GM19467 (cell line): ENCODE data around the gene RAB8B.
"Not testable (repeated sequence)": the region's sequence is repeated elsewhere in the genome, so short reads cannot be mapped to it uniquely, and the experiment has no call there.

Experiments
- ATAC-seq: cut with Tn5 transposase; IDR thresholded peaks from one replicate; pipeline ENCODE4 v1.9.1; 2021; ENCODE audit warnings: mild to moderate bottlenecking, moderate library complexity; ENCODE audit not compliant: unreplicated experiment

Gene RAB8B

DNA sequence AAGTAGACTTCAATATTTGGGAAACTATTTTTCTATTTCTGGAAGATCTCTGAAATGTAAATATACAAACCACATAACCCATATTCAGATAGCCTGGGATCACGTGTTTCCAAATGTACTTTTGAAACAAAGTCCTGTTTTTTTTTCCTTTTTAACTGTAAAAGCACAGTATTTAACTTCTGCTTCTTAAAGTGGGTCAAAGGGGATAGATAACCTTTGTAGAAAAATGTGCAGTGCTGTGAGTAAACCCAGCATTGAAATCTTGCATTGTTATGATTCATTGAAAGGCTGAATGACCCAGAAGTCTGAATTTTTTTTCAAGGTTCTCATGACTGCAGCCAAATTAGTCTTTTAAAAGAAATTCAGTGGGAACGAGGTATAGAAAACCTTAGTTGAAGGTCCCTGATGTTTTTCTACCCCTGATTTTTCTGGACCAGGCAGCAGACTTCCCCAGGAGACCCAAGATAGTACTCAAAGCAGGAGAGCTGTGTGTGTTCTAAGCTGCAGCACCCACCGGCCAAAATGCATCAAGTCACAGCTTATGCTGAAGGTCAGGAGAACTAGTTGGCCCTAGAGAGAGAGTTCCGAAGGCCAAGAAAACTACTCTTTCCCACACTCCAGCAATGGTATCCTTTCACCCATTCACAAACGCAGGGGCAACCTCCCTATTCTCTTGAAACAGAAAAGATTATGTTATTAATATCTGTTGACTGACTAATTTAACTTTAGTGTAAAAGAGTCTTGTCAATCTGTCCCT is 44.4 kb downstream of the RAB8B start:
- ATAC-seq: no peak

DNA sequence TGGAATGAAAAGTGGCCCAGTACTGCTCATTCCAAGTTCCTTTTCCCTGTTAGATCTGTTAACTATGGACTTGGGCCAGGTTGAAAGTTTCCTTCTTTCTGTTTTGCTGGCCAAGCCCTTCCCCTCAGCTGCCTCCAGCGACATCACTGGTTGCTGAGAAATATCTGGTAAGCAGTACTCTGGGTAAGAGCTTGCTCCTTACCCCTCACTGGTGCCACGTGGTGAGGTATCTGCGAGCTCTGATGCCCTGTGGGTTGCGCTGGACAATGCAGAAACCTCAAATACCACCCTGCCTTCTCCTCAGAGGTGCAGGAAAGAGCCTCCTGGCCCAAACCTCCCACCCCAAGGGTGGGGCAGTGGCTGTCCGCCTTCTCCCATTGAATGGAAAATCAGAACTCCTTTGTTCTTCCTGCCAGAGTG is 45.1 kb downstream of the RAB8B start:
- no peak for ATAC-seq

DNA sequence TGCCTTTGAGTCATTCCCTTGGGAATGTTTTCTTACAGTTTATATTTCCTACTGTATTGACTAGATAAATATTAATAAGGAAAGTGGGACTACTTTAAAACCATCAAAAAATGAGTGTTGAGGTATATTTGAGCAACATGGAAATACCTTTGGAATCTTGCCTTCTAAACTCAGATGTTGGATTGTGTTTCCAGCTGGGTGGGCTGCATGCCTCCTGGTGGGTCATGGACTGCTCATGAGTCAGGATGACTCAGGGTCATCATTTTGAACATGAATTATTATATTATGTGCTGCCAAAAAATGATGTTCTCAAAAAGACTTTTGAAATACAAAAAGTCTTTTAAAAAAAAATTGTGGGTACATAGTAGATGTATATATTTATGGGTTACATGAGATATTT is 46.9 kb downstream of the RAB8B start:
- no peak for ATAC-seq

DNA sequence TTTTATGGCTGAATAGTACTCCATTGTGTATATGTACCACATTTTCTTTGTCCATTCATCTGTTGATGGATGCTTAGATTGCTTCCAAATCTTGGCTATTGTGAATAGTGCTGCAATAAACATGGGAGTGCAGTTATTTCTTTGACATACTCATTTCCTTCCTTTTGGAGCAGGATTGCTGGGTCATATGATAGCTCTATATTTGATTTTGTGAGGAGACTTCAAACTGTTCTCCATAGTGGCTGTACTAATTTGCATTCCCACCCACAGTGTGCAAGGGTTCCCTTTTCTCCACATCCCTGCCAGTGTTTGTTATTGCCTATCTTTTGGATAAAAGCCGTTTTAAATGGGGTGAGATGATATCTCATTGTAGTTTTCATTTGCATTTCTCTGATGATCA is 47.7 kb downstream of the RAB8B start:
- not testable (repeated sequence) for ATAC-seq

DNA sequence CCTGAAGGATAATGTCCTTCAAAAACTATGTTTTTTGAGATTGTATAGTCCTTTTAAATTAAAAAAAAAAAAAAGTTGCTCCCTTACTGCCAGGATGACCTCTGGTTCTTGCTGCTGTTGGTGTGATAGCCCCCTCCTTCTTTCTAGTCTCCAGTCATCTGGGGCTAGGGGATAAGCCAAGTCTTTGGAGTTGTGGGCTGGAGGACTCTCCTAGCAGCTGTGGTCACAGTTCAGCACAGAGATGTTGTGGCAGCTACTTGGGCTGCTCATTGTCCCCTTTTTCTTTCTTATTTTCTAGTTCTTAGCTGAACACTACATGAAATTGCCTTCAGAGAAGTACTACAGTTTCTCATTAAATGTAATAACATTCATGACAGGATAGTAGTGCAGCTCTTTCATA is 48.8 kb downstream of the RAB8B start:
- no peak for ATAC-seq

DNA sequence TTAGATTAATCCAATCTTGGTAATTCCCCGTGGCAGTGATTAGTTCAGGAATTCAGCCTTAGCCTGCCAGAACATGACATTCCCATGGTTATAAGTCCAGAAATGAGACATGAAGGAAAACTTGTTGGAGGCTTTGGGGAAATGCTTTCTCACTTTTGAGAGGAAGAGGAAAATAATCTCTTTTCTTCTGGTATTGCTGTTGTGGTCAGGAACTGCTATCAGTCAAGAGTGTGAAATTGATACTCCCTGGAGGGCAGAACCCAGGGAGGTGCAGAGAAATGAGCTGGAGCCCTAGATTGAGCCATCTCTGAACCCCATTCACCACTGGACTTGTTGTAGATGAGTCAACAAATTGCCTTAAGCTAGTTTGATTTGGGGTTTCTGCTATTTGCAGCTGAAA is 49.4 kb downstream of the RAB8B start:
- ATAC-seq: no peak

DNA sequence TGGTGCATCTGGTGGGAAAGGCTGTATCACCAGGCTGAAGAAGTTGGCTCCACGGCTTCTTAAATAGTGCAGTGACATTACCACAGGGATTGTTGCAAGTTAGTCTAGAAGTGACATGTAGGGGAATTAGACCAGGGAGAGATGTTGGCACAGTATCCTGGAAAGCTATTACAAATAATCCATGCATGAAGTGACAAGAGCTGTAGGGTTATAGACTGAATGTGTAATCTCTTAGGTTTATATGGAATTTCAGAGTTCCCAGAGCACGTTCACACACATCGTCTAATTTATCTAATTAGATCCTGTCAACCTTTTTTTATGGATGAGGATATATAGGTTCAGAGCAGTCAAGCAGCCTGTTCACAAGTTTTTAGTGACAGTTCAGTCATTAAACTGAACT is 50.7 kb downstream of the RAB8B start:
- no peak for ATAC-seq

DNA sequence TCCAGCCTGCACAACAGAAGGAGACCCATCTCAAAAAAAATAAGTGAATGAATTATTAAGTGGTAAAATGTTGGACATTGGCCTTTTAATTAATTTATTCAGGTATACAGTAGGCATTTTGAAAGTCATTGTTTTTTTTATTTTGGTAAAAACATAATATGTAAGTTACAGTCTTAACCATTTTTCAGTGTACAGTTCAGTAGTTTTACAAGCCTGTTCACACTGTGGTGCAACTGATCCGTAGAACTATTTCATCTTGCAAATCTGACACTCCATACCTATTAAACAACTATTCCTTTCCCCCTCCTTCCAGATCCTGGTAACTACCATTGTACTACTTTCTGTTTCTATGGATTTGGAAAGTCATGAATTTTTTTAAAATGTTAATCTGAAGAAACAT is 51.9 kb downstream of the RAB8B start:
- no peak for ATAC-seq

DNA sequence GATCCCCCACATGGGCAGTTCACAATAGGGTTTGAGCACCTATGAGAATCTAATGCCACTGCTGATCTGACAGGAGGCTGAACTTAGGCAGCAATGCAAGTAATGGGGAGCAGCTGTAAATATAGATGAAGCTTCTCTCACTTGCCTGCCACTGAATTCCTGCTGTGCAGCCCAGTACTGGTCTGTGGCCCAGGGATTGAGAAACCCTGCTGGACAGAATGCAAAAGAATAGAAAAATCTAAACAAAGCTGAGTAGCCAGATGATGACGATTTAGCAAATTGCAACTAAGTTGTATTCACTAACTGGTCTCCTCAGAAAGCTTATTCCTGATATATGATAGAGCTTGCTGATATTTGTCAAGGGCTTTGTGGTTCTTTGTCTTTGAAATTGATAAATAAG is 53.7 kb downstream of the RAB8B start:
- no peak for ATAC-seq

DNA sequence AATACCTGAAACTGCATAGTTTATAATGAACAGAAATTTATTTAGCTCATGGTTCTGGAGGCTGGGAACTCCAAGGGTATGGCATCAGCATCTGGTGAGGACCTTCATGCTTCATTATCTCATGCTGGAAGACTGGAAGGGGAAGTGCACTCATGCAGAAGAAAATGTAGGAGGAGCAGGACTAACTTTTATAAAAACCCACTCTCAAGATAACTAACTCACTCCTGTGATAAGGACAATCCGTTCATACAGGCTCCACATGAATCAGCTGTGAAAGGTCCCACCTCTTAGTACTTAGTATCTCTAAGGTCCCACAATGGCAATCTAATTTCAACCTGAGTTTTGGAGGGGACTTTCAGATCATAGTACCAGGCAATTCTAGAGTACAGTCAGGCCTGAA is 54.4 kb downstream of the RAB8B start:
- no peak for ATAC-seq

DNA sequence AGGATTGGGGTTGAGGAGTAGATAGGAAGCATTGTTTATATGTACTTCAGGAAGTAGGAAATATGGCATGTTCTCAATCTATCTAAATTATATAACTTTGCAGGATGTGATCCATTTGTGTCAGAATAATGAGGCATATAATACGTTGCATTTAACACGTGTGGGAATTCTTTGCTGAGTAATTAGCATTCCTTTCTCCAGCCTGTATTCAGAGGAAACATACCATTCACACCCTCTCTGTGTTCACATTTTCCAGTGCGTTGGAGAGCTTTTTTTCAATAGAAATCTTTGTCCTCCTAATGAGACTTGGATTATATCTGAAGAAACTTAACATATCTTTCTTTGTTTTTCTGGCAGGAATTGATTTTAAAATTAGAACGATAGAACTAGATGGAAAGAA is 55.0 kb downstream of the RAB8B start:
- no peak for ATAC-seq

DNA sequence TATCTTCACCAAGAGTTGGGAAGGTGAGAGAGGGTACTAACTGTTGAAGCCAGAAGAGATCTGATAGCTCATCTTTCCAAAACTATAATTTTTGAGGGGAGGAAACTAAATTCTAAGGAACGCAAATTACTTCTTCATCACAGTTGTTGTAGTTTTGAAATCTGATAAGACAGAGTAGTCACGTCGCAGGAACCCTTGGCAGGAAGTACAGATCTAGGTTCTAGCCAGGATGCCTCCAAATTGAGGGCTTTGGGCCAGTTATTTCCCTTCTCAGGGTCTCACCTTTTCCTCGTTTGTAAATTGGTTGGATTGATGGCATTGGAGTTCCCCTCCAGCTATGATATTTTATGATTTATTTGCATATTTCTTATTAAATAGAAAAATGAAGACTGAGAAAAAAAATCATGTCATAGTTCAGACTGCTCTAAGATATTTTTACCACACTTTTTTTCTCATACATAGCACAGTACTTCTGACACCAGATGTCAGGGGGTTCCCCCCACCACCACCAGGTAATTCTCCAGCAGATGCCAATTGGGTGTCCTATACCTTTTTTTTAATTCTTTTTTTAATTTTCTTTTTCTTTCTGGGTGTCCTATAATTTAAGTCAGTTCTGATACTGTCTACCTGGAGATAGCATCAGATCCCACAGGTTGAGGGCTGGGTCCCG is 55.7 kb downstream of the RAB8B start:
- ATAC-seq: no peak

DNA sequence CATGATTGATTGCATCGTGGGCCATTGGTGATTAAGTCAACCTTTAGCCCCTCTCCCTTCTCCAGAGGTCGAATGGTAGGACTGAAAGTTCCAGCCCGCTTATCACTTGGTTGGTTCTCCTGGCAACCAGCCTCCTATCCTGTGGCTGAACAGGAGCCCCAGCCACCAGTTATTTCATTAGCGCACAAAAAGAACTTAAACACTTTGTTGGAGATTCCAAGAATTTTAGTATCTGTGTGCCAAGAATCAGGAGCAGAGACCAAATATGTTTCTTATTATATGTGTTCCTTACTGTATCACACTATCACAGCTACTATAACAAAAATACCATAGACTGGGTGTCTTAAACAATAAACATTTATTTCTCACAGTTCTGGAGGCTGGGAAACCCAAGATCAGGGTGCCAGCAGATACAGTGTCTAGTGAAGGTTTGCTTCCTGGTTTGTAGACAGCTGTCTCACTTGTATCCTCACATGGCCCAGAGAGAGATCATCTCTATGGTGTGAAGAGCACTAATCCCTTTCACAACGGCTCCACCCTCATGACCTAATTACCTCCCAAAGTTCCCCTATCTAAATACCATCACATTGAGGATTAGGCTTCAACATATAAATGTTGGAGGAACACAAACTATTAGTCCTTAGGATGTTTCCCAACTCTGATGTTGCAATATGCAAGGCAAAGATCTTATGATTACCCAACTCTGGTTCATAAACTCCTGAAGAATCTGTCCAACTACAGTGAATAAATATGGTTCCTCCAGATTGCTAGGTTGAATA is 57.5 kb downstream of the RAB8B start:
- no peak for ATAC-seq

DNA sequence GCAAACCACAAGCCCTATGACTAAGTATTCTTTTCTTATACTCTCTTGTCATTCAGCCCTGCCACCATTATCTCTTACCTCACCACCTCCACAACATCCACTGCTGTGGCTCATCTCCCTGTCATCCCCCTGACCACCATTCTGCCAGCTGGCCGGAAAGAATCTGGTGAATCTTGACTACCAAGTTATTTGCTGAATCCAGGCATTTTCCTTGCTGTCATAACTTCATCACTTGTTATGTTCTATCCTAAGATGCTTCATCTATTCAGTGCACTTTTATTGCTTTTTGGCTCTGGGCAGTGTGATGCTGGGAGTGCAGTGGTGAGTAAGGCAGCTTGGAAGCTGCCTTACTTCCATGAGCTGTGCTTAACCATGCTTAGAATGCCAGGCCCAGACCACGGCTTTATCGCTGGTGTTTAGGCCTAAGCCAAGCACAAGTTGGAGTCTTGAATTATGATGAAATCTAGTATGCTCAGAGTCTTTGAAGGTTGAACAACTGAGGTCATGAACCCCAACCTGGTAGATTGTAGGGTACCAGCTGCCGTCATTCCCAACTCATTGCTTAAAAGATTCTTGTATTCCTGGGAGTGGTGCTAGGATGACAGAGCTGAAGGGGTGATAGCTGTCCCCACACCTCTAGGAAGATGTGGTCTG is 61.0 kb downstream of the RAB8B start:
- no peak for ATAC-seq

DNA sequence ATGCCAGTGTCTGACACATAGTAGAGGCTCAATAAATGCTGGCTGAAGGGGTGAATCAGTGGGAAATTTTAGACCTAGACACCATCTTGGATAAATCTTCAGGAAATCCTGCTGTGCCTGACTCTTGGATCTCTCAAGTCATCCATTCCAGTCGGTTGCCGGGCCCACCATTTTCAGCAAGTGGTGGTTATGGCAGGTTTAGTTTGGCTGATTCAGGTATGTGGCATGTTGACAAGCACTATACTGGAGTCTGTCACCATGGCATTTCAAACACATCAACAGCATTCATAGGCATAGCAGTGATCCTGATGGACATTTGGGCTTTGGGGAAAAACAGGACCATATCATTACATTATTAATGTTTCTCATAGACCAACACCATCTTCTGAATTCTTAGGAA is 62.3 kb downstream of the RAB8B start:
- no peak for ATAC-seq

DNA sequence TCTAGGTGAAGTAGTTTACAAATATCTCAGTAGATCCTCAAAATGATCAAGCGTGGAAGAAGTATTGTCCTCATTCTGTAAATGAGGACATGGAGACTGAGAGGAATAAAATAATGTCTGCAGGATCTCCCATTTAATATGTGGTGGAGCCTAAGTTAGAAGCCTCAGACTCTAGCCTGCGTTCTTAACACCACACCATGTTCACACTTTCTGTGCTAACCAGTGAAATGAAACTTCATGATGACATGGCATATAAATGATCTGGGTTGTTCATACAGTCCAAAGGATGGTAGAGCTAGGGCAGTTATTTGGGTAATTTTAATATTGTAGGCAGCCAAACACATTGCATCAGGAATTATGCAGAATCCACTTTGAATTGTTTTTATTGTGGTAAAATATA is 62.9 kb downstream of the RAB8B start:
- ATAC-seq: no peak

DNA sequence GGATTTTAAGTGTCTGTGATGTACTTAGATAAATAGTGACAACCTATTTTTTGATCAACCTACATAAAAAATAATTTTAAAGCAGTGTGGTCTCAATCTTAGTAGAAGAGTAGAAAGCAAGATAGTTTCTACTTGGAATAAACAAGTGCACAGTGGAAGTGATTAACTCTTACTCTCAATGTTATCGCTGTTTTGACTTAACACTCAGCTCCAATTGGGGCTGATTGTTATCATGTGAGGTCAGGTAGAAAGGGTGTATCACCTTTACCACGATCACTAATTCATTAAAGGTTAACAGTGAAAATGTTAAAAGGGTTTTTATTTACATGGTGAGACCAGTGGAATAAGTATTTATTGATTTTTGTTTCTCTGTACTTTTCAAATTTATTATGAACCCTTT is 65.6 kb downstream of the RAB8B start:
- no peak for ATAC-seq

DNA sequence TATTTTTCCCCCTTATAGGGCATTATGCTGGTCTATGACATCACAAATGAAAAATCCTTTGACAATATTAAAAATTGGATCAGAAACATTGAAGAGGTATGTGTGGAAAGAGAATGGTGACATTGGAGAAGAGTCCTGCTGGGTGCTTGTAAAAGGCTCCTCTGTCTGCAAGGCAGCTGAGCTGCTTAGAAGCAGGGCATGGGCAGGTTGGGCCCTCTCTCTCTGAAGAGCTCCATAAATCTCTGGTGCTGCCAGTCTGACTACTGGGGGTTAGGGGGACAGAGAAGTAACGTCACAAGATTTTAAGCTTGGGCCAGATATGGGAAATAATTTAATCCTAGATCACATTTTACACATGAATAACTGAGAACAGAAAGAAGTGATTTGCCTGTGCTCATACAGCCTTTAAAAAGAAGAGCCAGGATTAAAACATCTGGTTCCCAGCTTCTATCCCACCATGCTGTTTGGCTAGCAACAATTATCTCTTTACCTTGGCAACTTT is 66.1 kb downstream of the RAB8B start:
- no peak for ATAC-seq

DNA sequence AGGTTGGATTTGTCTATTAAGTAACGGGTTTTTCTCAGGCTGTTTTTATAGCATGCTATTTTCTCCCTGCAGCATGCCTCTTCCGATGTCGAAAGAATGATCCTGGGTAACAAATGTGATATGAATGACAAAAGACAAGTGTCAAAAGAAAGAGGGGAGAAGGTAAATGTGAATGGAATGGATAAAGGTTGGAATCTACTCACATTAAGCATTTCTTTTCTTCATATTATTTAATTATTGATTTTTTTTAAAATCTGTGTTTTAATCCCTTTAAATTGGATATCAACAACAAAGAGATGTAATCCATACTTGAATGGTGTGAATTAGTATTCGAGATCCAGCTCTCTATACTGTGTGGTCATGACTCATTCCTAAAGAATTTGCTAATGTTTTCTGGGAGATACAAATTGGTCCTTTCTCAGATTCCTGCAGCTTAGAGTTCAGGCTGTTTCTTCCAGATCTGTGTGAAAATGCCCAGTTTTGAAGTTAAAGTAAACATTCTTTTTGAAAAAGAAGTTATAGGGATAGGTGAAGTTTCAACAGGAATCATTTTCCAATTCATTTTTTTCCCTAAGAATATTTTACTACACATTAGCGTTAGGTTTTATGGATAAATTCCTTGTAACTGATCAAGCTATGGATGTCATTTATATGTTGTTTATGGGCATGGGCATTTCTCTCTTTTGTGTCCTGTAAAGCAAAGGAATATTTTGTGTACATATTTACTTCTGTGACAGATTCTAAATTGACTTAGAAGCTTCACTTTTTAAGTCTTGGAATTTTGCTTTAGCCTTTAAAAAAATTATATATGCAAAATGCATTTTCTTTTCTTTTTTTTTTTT is 67.2 kb downstream of the RAB8B start:
- ATAC-seq: no peak

DNA sequence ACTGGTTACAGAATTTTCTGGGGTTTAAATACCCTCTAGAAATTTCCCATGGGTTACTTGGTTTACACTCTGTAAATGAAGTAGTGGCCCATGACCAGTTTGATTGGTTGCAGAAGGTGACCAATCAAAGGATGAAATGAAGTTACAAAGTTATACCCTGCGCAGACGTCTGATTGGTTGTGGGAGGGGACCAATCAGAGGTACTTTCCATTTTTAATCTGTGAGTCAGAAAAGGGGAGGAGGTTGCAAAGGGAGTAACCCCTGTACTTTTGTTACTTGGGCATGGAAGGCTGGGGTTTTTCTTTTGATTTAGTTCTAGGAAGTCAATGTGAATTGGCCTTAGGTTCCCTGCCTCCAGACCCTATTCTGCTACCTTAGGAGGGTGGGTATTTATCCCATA is 69.3 kb downstream of the RAB8B start:
- no peak for ATAC-seq
